ENCODE measurements around the gene NFE2. TPM values are rescaled to one million over a fixed set of nuclear protein-coding genes. Genes with fewer than 3 reads are reported as not detected.
A peak's percentile ranks its signal among the peaks of the same experiment; 100 is the strongest.

NFE2 gene
- total and polyA plus RNA-seq, 4 donors = 3.5 to 38.5 (median 7.4) TPM

DNA sequence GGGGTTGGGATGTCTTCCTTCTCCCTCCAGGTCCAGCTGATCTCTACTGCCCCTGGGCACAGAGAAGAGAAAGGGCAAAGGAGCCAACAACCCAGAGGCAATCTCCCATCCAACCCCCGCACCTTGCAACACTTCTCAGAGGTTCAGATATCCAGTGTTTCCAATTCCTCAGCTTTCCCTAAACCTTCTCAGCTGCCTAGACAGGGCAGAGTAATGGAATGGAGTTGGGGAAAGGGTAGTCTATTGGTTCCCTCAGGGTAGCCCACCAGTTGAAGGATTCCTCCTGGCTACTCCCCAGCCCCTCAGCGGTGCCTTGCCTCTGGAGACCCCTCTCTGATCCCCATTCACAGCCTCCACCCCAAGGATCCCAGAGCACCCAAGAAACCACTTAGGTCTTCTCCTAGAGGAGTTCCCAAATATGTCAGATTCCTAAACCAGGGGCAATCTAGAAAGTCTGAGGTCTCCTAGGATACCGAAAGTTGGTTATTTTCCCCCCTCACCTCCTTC, 537 bp downstream of the NFE2 start:
- Histone ChIP-seq H3K4me1 (ENCODE audit: control insufficient read depth in 5 of 5, insufficient read depth in 5 of 5, low read length in 5 of 5) (peaks cover 0 to 11% (median 3%) of the 10 kb centered on the region in 5 donors), H3K4me3 (no peak overlapping the region), H3K9ac (ENCODE audit: insufficient read depth in 1 of 2, low read length in 2 of 2) (peak overlapping the region in 1 of 2 donors; percentile 16), H3K27me3 (ENCODE audit: control insufficient read depth in 3 of 3, insufficient read depth in 3 of 3, low read length in 2 of 3) (peaks cover 0 to 21% (median 20%) of the 10 kb centered on the region in 3 donors), H3K36me3 (ENCODE audit: control insufficient read depth in 4 of 4, insufficient read depth in 4 of 4, low read length in 4 of 4) (no peaks in the 10 kb centered on the region), H3K9me3 (ENCODE audit: control insufficient read depth in 4 of 4, insufficient read depth in 3 of 4, low read length in 3 of 4) (no peaks in the 10 kb centered on the region), H3K27ac (ENCODE audit: low read depth in 1 of 2, low read length in 1 of 2) (no peak overlapping the region)
- TF ChIP-seq, protein P1, sequence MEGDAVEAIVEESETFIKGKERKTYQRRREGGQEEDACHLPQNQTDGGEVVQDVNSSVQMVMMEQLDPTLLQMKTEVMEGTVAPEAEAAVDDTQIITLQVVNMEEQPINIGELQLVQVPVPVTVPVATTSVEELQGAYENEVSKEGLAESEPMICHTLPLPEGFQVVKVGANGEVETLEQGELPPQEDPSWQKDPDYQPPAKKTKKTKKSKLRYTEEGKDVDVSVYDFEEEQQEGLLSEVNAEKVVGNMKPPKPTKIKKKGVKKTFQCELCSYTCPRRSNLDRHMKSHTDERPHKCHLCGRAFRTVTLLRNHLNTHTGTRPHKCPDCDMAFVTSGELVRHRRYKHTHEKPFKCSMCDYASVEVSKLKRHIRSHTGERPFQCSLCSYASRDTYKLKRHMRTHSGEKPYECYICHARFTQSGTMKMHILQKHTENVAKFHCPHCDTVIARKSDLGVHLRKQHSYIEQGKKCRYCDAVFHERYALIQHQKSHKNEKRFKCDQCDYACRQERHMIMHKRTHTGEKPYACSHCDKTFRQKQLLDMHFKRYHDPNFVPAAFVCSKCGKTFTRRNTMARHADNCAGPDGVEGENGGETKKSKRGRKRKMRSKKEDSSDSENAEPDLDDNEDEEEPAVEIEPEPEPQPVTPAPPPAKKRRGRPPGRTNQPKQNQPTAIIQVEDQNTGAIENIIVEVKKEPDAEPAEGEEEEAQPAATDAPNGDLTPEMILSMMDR (IDR thresholded peaks at IDR 0.05; ENCODE audit: control extremely low read depth, extremely low read depth) = no peak
- 14 to 31% methylated on average over 3 of the region's 3 CpGs for WGBS, 2 donors
- DNase-seq (no peak), ATAC-seq (ENCODE audit: insufficient read depth, low FRiP score) (no peak)

DNA sequence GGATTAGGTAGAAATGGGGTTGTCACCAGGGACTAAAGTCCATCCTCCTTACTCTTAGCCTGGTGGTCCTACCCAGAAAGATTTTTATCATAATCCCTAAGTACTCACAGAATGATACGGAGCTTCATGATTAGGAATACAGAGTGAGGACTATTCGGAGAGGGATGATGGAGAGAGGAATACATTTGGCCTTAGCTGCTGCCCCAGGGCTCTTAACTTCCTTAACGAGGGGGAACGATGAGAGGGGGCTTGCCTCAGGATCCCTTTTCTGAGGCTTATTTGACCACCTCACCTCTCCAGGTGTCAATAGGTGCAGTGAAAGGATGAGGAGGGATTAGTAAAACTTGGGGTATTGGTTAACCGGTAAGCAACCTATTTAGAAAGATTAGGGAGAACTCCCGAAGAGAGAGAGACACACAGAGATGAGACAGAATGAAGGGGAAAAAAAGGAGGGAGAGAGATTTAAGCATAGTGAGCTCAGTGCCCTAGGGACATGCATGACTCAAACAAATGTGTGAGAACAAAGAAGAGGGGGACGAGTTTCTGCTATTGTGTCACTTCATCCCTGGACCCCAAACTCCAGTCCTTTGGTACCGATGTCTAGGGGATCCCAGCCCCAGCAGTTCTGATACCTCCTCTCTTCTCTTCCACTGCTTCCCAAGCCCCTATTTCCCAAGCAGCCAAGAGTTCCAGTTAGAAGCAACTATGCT, 1.1 kb downstream of the NFE2 start:
- 32 to 54% methylated on average over 8 of the region's 8 CpGs for WGBS, 2 donors
- ATAC-seq (ENCODE audit: insufficient read depth, low FRiP score) = no peak
- H3K9me3 ChIP-seq (ENCODE audit: control insufficient read depth in 4 of 4, insufficient read depth in 3 of 4, low read length in 3 of 4) = no peaks in the 10 kb centered on the region
- TF ChIP-seq, protein P1 (IDR thresholded peaks at IDR 0.05; ENCODE audit: control extremely low read depth, extremely low read depth) = no peak
- H3K4me3 ChIP-seq = no peak overlapping the region
- H3K27me3 ChIP-seq (ENCODE audit: control insufficient read depth in 3 of 3, insufficient read depth in 3 of 3, low read length in 2 of 3) = peaks cover 0 to 21% (median 20%) of the 10 kb centered on the region in 3 donors
- peaks cover 0 to 11% (median 3%) of the 10 kb centered on the region in 5 donors for H3K4me1 ChIP-seq (ENCODE audit: control insufficient read depth in 5 of 5, insufficient read depth in 5 of 5, low read length in 5 of 5)
- H3K36me3 ChIP-seq (ENCODE audit: control insufficient read depth in 4 of 4, insufficient read depth in 4 of 4, low read length in 4 of 4) = no peaks in the 10 kb centered on the region
- no peak overlapping the region for H3K27ac ChIP-seq (ENCODE audit: low read depth in 1 of 2, low read length in 1 of 2)
- peak overlapping the region in 1 of 2 donors; percentile 23 for H3K9ac ChIP-seq (ENCODE audit: insufficient read depth in 1 of 2, low read length in 2 of 2)
- DNase-seq = no peak

DNA sequence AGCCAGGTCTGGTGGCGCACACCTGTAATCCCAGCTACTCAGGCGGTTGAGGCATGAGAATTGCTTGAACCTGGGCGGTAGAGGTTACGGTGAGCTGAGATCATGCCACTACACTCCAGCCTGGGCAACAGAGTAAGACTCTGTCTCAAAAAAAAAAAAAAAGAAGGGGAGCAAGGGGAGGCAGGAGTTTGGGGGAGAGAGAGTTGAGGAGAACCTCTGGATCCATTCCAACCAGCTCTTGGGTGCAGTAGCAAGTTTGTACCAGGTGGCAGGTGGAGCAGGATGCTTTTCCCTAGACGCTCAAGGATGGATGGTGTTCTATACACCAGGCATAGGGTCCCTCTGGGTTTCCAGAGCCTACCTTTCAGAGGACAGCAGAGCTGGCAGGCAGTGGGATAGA, 1.9 kb downstream of the NFE2 start:
- ATAC-seq (ENCODE audit: insufficient read depth, low FRiP score) (no peak), DNase-seq (no peak)
- TF ChIP-seq, protein P1 (IDR thresholded peaks at IDR 0.05; ENCODE audit: control extremely low read depth, extremely low read depth) = no peak
- H3K27me3 ChIP-seq (ENCODE audit: control insufficient read depth in 3 of 3, insufficient read depth in 3 of 3, low read length in 2 of 3) = peaks cover 0 to 21% (median 20%) of the 10 kb centered on the region in 3 donors
- H3K9me3 ChIP-seq (ENCODE audit: control insufficient read depth in 4 of 4, insufficient read depth in 3 of 4, low read length in 3 of 4) = no peaks in the 10 kb centered on the region
- H3K36me3 ChIP-seq (ENCODE audit: control insufficient read depth in 4 of 4, insufficient read depth in 4 of 4, low read length in 4 of 4) = no peaks in the 10 kb centered on the region
- H3K27ac ChIP-seq (ENCODE audit: low read depth in 1 of 2, low read length in 1 of 2) = no peak overlapping the region
- H3K4me3 ChIP-seq = no peak overlapping the region
- H3K9ac ChIP-seq (ENCODE audit: insufficient read depth in 1 of 2, low read length in 2 of 2) = no peak overlapping the region
- 43 to 82% methylated on average over 5 of the region's 5 CpGs for WGBS, 2 donors
- H3K4me1 ChIP-seq (ENCODE audit: control insufficient read depth in 5 of 5, insufficient read depth in 5 of 5, low read length in 5 of 5) = peaks cover 0 to 7% (median 0%) of the 10 kb centered on the region in 5 donors
